ENCODE measurements around the gene LRMDA.

DNA sequence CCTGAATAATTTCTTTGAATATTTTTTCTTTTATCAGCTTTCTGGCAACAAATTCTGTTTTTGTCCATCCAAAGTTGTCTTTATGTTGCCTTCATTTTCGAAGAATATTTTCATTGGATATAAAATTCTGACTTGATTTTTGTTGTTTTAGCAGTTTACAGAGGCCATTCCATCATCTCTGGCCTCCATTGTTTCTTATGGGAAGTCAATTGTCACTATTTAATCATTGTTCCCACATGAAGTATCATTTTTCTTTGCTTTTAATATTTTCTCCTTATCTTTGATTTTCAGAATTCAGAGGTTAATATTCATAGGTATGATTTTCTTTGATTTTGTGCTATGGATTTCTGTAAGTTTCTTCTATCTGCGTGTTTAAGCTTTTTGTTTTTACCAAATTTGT lies 512.6 kb downstream of the LRMDA start:
- TF ChIP-seq, protein P1, sequence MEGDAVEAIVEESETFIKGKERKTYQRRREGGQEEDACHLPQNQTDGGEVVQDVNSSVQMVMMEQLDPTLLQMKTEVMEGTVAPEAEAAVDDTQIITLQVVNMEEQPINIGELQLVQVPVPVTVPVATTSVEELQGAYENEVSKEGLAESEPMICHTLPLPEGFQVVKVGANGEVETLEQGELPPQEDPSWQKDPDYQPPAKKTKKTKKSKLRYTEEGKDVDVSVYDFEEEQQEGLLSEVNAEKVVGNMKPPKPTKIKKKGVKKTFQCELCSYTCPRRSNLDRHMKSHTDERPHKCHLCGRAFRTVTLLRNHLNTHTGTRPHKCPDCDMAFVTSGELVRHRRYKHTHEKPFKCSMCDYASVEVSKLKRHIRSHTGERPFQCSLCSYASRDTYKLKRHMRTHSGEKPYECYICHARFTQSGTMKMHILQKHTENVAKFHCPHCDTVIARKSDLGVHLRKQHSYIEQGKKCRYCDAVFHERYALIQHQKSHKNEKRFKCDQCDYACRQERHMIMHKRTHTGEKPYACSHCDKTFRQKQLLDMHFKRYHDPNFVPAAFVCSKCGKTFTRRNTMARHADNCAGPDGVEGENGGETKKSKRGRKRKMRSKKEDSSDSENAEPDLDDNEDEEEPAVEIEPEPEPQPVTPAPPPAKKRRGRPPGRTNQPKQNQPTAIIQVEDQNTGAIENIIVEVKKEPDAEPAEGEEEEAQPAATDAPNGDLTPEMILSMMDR (tag by site-specific recombination; IDR thresholded peaks at IDR 0.05): no peak
- TF ChIP-seq ZSCAN23 (tag by site-specific recombination; IDR thresholded peaks at IDR 0.05): no peak
